Measurements from ENCODE around the gene TSPAN13.

GRCh38 chr7:16708511-16708910 is 45.0 kb upstream of the TSPAN13 start:
- no peak for TF ChIP-seq GLIS3 (CRISPR knock-in tag; IDR thresholded peaks at IDR 0.05)
- no peak for TF ChIP-seq SNAI2 (CRISPR knock-in tag; IDR thresholded peaks at IDR 0.05)
- no peak for TF ChIP-seq ESRRG (CRISPR knock-in tag; IDR thresholded peaks at IDR 0.05)
- TF ChIP-seq PATZ1 (CRISPR knock-in tag; IDR thresholded peaks at IDR 0.05; ENCODE audit: borderline replicate concordance), result no peak
- TF ChIP-seq ARNTL (CRISPR knock-in tag; IDR thresholded peaks at IDR 0.05; ENCODE audit: borderline replicate concordance, low read depth), result no peak
- no peak for TF ChIP-seq ZFP30 (CRISPR knock-in tag; IDR thresholded peaks at IDR 0.05)
- no peak for TF ChIP-seq TSHZ2 (CRISPR knock-in tag; IDR thresholded peaks at IDR 0.05)
- TF ChIP-seq ZC3H10 (CRISPR knock-in tag; IDR thresholded peaks at IDR 0.05), result no peak
- TF ChIP-seq RARB (CRISPR knock-in tag; IDR thresholded peaks at IDR 0.05), result no peak
